GM13976 (cell line): ENCODE results near the gene CD276.

ENCODE experiments used
- DNase-seq: peaks from one replicate; pipeline ENCODE4 v3.0.0; 2012; ENCODE audit warnings: low spot score
- in situ Hi-C: fragments of 300-500 bp; cut with MboI; formaldehyde crosslinking; loops from one replicate; pipeline ENCODE4 v1.12.0; 2022; ENCODE audit warnings: low sequenced_read_pairs, mixed read lengths, inconsistent platforms; ENCODE audit not compliant: unreplicated experiment
- TF ChIP-seq, protein P1 (sequence below): IDR thresholded peaks from 2 replicates; pipeline ENCODE4 v1.5.1; 2012; ENCODE audit warnings: borderline replicate concordance, mild to moderate bottlenecking; ENCODE audit not compliant: insufficient read depth; ENCODE audit errors: extremely low read depth, missing control alignments, control extremely low read depth

The CD276 gene

DNA sequence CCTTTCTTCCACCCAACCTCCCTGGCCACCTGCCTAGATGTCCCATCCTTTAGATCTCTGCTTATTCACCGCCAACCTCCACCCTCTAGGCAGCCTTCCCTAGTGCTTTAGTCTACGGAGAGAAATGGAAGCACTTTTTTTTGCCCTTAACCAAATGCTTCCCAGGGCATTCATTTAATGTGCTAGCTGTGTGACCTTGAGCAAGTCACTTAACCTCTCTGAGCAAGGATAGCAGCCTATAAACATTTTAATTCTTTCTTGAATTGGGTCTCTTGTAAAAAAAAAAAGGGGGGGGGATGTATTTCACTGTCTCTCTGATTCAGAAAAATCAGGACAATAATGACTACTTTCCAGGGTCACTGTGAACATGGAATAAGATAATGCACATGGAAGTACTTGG is 72.2 kb downstream of the CD276 start:
- TF ChIP-seq, protein P1, sequence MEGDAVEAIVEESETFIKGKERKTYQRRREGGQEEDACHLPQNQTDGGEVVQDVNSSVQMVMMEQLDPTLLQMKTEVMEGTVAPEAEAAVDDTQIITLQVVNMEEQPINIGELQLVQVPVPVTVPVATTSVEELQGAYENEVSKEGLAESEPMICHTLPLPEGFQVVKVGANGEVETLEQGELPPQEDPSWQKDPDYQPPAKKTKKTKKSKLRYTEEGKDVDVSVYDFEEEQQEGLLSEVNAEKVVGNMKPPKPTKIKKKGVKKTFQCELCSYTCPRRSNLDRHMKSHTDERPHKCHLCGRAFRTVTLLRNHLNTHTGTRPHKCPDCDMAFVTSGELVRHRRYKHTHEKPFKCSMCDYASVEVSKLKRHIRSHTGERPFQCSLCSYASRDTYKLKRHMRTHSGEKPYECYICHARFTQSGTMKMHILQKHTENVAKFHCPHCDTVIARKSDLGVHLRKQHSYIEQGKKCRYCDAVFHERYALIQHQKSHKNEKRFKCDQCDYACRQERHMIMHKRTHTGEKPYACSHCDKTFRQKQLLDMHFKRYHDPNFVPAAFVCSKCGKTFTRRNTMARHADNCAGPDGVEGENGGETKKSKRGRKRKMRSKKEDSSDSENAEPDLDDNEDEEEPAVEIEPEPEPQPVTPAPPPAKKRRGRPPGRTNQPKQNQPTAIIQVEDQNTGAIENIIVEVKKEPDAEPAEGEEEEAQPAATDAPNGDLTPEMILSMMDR, result no peak
- in situ Hi-C loops, result no loop called here
- DNase-seq, result no peak

DNA sequence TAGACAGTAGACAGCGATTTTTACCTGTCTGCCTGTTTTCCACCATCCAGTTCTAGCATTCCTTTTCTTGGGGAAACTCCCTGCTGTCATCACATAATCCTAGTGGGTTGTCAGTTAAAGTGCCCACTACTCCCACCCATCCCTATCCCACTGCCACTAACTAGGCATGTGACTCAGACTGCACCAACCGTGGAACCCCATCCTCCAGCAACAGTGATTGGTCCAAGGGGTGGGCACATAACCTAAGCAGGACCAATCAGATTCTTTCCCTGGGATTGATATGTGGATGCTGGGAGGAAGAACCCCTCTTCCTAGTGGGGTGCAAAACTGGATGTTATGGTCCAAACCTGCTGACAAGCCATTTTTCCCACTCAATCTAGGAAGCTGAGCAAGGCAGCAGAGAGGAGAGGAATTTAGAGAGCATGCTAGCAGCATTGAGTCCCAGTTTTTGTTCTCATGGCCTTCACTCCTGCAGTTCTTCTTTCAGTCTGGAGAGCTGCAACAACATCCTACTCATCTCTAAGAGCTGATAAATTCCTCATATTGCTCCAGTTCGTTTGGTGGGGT is 72.8 kb downstream of the CD276 start:
- DNase-seq, result no peak
- in situ Hi-C loops, result no loop called here
- TF ChIP-seq, protein P1, result no peak

DNA sequence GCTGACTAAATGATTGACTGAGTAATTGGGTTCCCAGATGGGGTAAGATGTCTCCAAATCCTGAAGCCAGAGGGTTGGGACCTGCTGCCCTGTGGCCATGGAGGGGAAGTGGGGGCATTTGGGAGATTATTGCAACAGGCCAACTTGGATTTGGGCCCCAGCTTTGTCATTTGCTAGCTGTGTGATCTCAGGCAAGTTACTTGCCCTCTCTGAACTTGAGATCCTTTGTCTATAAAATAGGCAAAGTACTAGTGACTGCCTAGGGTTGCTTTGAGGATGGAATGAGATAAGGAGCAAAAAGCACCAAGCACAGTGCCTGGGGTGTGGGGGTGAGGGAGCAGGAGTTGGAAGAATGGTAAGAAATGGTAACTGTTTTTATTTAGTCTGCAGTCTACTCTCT is 73.4 kb downstream of the CD276 start:
- TF ChIP-seq, protein P1, result no peak
- DNase-seq, result no peak
- in situ Hi-C loops, result no loop called here

DNA sequence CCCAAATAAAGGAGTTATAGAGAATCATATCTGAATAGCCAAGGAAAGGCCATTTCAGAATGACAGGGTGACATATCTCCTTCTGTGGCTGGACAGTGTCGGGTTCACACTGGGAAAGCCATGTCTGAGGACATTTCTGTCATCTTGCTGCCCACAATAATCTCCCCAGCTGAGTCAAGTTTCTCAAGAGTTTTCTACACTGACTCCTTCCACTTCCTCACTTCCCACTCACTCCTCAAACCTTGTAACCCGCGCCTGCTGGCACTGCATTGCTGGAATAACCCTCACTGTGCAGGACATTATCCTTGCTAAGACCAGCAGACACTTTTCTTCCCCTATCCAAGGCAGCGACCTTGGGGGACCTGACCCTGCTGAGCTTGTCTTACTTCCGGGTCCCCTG is 74.3 kb downstream of the CD276 start:
- in situ Hi-C loops, result no loop called here
- TF ChIP-seq, protein P1, result no peak
- DNase-seq, result no peak

DNA sequence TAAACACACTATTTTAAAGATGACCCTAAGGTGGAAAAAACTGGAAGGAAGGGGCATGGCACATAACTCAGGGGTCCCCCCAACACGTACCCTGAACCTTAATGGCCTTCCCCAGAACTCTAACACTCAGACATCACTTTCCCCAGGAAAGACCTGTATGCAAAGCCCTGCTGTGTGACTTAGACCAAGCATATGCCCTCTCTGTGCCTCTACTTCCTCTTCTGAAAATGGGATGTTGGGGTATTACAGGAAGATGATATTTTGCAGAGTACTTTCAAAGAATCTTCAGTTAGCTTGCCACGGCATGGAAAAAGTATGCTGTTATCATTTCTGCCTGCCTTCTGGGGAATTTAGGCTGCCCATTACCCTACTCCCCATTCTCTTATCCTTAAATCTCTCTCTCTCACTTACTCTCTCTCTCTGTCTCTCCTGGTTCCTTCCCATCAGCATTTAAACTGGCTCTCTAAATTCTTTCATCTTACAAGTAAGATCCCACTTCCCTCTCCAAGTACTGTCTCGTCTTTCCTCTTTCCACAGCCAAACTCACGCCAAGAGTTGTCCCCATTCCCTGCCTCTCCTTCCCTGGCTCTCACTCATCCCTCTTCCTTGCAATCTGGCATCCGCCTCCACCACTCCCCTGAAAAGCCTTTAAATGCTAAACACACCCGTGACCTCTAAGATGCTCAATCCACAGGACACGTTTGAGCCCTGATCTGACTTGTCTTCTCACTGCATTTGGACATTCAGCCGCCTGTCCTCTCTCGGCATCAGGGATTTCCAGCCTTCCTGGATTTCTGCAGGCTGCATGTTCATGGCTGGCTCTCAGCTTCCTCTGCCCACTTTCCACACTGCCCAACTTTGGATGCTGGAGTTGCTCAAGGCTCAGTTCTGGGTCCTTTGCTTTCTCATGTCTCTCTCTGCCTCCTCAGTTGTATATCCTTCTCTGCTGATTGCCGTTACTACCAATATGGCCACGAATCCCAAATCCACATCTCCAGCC is 76.4 kb downstream of the CD276 start:
- TF ChIP-seq, protein P1, result no peak
- in situ Hi-C loops, result no loop called here
- no peak for DNase-seq

DNA sequence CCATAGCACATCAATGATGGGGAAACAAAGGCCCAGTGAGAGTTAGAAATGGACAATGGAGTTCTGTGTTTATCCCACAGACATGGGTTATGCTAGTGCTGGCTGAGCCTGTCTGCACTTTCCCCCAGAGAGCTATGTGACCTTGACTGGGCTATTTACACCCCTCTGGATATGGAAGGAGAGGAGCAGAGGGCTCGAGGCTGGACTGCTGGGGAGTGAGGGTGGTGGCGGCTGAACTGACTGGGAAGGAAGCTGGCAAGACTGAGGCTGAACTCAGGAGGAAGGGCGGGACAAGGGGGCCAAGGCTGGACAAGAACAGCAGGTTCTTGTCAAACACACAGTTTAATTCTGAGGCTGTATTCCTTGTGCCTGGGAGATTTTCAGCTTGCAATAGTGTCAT is 79.7 kb downstream of the CD276 start:
- TF ChIP-seq, protein P1, result no peak
- no peak for DNase-seq
- in situ Hi-C loops, result no loop called here
